SK-N-DZ (cell line): ENCODE results near the gene ORMDL3.
"Not testable (repeated sequence)": the region's sequence is repeated elsewhere in the genome, so short reads cannot be mapped to it uniquely, and the experiment has no call there.

Experiments
- DNase-seq: peaks from one replicate; pipeline ENCODE4 v3.0.0-alpha.2; 2015; ENCODE audit warnings: low spot score

ORMDL3 gene

GRCh38 chr17:39886102-39886501 is 41.3 kb downstream of the ORMDL3 start:
- DNase-seq = not testable (repeated sequence)

- DNase-seq = no peak
These were observed 54.6 kb downstream of the ORMDL3 start for GRCh38 chr17:39872751-39873150.

GRCh38 chr17:39871801-39872200 is 55.6 kb downstream of the ORMDL3 start:
- no peak for DNase-seq
